K562 (cell line): ENCODE results near the gene NELFA. TPM values are rescaled to one million over a fixed set of nuclear protein-coding genes. Genes with fewer than 3 reads are reported as not detected.

Experiments
- HDAC2 ChIP-seq: fragments of 450-650 bp; IDR thresholded peaks from 2 replicates; pipeline ENCODE4 v1.6.1; 2016; ENCODE audit warnings: mild to moderate bottlenecking
- RBM22 ChIP-seq: fragments of 200-400 bp; formaldehyde crosslinking; IDR thresholded peaks from 2 replicates; pipeline ENCODE4 v1.6.1; 2018; ENCODE audit warnings: low read length, low read depth; ENCODE audit not compliant: poor library complexity, severe bottlenecking
- ZNF347 ChIP-seq: fragments of 450-650 bp; formaldehyde crosslinking; IDR thresholded peaks from 2 replicates; pipeline ENCODE4 v1.4.0; 2020; ENCODE audit warnings: low read depth, mild to moderate bottlenecking, moderate library complexity
- ZNF507 ChIP-seq: conservative IDR thresholded peaks from 2 replicates; pipeline ENCODE4 v1.6.1; 2017; ENCODE audit warnings: missing genetic modification characterization, missing compliant biosample characterization
- ZSCAN32 ChIP-seq: fragments of 450-650 bp; formaldehyde crosslinking; IDR thresholded peaks from 2 replicates; pipeline ENCODE4 v1.4.0; 2020; ENCODE audit warnings: mild to moderate bottlenecking, moderate library complexity
- polyA plus RNA-seq, 8 experiments: library from polyadenylated mRNA; depleted of rRNA in 4 of 8; stranded (reverse) in 5 of 8; unstranded in 3 of 8; fragments of >200 nt; fragmentation: Nextera tagmentation in 2 of 8; fragmentation: Illumina TruSeq in 1 of 8; extraction: Ambion mirVana in 2 of 8; extraction: Trizol in 1 of 8; gene quantifications; 2 replicates each; pipeline versions ENCODE4 v1.2.1 to v1.2.3, GENCODE V29; 2011 to 2014; ENCODE audit warnings: inconsistent platforms in 1 of 8, missing spikeins in 1 of 8
- total RNA-seq, 7 experiments: library from RNA; depleted of rRNA in 6 of 7; stranded (reverse); fragments of >200 nt in 6 of 7; fragmentation: Illumina TruSeq in 2 of 7; extraction: Trizol in 2 of 7; gene quantifications; 2 replicates each; pipeline versions ENCODE4 v1.2.1 to v1.2.3, GENCODE V29; 2011 to 2021; ENCODE audit warnings: low replicate concordance in 1 of 7
- TF ChIP-seq, protein P1 (sequence below), 2 experiments: fragments of 450-650 bp in 1 of 2; sonication (generic) in 1 of 2; formaldehyde crosslinking in 1 of 2; IDR thresholded peaks; 2 replicates each; pipeline versions ENCODE4 v1.7.1 to v1.9.0; 2016 to 2022; ENCODE audit warnings: inconsistent platforms in 1 of 2, mild to moderate bottlenecking in 1 of 2, missing genetic modification reagents in 1 of 2
- TF ChIP-seq, protein P2 (sequence below): fragments of 450-650 bp; IDR thresholded peaks from 2 replicates; pipeline ENCODE4 v1.7.1; 2018; ENCODE audit warnings: mild to moderate bottlenecking, low read depth; ENCODE audit not compliant: partially characterized antibody
- TF ChIP-seq, protein P3 (sequence below): fragments of 450-650 bp; IDR thresholded peaks from 2 replicates; pipeline ENCODE4 v1.6.1; 2014; ENCODE audit warnings: low read depth, mild to moderate bottlenecking, moderate library complexity, borderline replicate concordance
- TF ChIP-seq, protein P4 (sequence below), 2 experiments: IDR thresholded peaks; 2 replicates each; pipeline ENCODE4 v1.6.1; 2012; ENCODE audit warnings: improper control_type of control experiment in 2 of 2, low read depth in 2 of 2, low read length in 2 of 2, borderline replicate concordance in 1 of 2

NELFA gene
- total and polyA plus RNA-seq, 9 of the 15 experiments (the other 6 are each of a cell fraction or from before 2014, with no cell fraction given) = 0.76 to 59.6 (median 14.8) TPM

DNA sequence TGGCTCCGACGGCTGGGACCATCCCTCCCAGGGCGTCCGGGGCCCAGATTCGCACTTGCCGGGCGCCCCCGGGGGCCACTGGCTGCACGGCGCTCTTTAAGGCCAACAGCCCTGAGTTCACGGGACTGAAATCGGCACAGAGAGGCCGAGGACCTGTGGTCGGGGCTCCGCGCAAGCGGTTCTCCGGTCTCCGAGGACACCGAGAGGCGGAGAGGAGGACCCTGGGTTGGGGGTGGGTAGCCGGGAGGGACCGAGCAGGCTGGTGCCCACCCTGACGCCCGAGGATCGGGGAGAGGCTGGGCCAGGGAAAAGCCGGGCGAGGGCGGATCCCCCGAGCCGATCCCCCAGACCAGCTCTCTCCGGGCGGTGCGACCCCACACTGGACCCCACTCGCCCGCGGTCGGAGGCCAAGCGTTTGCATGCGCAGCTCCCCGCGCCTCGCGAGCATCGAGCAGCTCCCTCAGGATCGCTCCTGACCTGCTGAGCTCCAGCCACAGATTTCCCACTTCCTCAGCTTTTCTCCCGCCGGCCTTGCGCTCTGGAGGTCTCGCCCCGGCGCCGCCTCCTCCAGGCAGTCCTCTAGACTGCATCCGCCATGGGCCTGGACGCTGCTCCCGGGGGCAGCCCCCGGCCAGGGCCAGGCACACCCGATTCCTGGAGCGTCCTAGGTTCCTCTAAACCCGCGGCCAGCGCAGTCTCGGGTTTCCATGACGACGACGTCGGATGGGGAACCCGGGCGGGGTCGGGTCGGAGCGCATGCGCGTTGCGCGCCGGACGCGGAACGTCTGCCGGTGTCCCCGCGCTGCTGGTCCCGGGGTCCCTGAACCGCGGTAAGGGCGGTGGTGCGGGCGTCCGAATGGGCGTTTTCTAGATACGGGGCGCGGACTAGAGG, 32.7 kb upstream of the NELFA start (continued):
- TF ChIP-seq, protein P1, sequence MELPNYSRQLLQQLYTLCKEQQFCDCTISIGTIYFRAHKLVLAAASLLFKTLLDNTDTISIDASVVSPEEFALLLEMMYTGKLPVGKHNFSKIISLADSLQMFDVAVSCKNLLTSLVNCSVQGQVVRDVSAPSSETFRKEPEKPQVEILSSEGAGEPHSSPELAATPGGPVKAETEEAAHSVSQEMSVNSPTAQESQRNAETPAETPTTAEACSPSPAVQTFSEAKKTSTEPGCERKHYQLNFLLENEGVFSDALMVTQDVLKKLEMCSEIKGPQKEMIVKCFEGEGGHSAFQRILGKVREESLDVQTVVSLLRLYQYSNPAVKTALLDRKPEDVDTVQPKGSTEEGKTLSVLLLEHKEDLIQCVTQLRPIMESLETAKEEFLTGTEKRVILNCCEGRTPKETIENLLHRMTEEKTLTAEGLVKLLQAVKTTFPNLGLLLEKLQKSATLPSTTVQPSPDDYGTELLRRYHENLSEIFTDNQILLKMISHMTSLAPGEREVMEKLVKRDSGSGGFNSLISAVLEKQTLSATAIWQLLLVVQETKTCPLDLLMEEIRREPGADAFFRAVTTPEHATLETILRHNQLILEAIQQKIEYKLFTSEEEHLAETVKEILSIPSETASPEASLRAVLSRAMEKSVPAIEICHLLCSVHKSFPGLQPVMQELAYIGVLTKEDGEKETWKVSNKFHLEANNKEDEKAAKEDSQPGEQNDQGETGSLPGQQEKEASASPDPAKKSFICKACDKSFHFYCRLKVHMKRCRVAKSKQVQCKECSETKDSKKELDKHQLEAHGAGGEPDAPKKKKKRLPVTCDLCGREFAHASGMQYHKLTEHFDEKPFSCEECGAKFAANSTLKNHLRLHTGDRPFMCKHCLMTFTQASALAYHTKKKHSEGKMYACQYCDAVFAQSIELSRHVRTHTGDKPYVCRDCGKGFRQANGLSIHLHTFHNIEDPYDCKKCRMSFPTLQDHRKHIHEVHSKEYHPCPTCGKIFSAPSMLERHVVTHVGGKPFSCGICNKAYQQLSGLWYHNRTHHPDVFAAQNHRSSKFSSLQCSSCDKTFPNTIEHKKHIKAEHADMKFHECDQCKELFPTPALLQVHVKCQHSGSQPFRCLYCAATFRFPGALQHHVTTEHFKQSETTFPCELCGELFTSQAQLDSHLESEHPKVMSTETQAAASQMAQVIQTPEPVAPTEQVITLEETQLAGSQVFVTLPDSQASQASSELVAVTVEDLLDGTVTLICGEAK (IDR thresholded peaks at IDR 0.05) = peak; percentile 61; the same call in 1 of the 2 replicates
- TF ChIP-seq, protein P1 (CRISPR knock-in tag; IDR thresholded peaks at IDR 0.05) = no peak
- TF ChIP-seq RBM22 (no peak), ZSCAN32 (CRISPR knock-in tag) (no peak), HDAC2 (peak; percentile 79), ZNF507 (tag) (no peak), ZNF347 (CRISPR knock-in tag) (no peak)
- TF ChIP-seq, protein P2, sequence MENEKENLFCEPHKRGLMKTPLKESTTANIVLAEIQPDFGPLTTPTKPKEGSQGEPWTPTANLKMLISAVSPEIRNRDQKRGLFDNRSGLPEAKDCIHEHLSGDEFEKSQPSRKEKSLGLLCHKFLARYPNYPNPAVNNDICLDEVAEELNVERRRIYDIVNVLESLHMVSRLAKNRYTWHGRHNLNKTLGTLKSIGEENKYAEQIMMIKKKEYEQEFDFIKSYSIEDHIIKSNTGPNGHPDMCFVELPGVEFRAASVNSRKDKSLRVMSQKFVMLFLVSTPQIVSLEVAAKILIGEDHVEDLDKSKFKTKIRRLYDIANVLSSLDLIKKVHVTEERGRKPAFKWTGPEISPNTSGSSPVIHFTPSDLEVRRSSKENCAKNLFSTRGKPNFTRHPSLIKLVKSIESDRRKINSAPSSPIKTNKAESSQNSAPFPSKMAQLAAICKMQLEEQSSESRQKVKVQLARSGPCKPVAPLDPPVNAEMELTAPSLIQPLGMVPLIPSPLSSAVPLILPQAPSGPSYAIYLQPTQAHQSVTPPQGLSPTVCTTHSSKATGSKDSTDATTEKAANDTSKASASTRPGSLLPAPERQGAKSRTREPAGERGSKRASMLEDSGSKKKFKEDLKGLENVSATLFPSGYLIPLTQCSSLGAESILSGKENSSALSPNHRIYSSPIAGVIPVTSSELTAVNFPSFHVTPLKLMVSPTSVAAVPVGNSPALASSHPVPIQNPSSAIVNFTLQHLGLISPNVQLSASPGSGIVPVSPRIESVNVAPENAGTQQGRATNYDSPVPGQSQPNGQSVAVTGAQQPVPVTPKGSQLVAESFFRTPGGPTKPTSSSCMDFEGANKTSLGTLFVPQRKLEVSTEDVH = no peak
- TF ChIP-seq, protein P3, sequence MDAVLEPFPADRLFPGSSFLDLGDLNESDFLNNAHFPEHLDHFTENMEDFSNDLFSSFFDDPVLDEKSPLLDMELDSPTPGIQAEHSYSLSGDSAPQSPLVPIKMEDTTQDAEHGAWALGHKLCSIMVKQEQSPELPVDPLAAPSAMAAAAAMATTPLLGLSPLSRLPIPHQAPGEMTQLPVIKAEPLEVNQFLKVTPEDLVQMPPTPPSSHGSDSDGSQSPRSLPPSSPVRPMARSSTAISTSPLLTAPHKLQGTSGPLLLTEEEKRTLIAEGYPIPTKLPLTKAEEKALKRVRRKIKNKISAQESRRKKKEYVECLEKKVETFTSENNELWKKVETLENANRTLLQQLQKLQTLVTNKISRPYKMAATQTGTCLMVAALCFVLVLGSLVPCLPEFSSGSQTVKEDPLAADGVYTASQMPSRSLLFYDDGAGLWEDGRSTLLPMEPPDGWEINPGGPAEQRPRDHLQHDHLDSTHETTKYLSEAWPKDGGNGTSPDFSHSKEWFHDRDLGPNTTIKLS = no peak
- TF ChIP-seq, protein P4, sequence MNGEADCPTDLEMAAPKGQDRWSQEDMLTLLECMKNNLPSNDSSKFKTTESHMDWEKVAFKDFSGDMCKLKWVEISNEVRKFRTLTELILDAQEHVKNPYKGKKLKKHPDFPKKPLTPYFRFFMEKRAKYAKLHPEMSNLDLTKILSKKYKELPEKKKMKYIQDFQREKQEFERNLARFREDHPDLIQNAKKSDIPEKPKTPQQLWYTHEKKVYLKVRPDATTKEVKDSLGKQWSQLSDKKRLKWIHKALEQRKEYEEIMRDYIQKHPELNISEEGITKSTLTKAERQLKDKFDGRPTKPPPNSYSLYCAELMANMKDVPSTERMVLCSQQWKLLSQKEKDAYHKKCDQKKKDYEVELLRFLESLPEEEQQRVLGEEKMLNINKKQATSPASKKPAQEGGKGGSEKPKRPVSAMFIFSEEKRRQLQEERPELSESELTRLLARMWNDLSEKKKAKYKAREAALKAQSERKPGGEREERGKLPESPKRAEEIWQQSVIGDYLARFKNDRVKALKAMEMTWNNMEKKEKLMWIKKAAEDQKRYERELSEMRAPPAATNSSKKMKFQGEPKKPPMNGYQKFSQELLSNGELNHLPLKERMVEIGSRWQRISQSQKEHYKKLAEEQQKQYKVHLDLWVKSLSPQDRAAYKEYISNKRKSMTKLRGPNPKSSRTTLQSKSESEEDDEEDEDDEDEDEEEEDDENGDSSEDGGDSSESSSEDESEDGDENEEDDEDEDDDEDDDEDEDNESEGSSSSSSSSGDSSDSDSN (IDR thresholded peaks at IDR 0.05; ENCODE audit: borderline replicate concordance in 1 of 2, low read depth in 2 of 2, low read length in 2 of 2) = no peak
